Erythroblast (primary cell): ENCODE measurements around the gene CDH11.

ENCODE experiments used
- GATA1 ChIP-seq: IDR thresholded peaks from 2 replicates; pipeline ENCODE4 v1.6.1; 2011; ENCODE audit warnings: low read depth, mild to moderate bottlenecking, control low read depth, low read length, moderate library complexity
- POLR2A ChIP-seq: IDR thresholded peaks from 2 replicates; pipeline ENCODE4 v1.6.1; 2011; ENCODE audit warnings: mild to moderate bottlenecking, low read length

- no peak for TF ChIP-seq POLR2A
- TF ChIP-seq GATA1 = no peak
Measured at GRCh38 chr16:65023802-65024201, 98.1 kb downstream of the CDH11 start.
